ENCODE measurements around the gene SLC9C1.

DNA sequence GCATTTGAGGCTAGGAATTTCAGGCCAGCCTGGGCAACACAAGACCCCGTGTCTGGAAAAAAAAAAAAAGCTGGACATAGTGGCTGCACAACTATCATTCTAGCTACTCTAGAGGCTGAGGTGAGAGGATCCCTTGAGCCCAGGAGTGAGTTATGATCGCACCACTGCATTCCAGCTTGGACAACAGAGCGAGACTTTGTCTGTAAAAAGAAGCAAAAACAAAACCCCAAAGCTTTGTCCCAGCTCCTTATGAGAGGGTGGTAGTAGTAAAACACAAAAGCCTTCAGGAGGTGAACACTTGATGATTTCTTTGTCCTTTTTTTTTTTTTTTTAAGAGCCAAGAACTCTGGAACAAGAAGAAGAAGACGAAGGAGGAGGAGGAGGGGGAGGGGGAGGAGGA lies 37.8 kb upstream of the SLC9C1 start:
- TF ChIP-seq CC2D1A (IDR thresholded peaks at IDR 0.05) (no peak), TRIM24 (IDR thresholded peaks at IDR 0.05) (no peak), PCBP1 (IDR thresholded peaks at IDR 0.05; ENCODE audit: low read depth, low read length, poor library complexity, severe bottlenecking) (no peak), POLR3G (IDR thresholded peaks at IDR 0.05; ENCODE audit: extremely low read depth, insufficient read length, insufficient replicate concordance) (no peak), KAT7 (CRISPR knock-in tag; IDR thresholded peaks at IDR 0.05; ENCODE audit: borderline replicate concordance) (no peak)
- TF ChIP-seq, protein P1, sequence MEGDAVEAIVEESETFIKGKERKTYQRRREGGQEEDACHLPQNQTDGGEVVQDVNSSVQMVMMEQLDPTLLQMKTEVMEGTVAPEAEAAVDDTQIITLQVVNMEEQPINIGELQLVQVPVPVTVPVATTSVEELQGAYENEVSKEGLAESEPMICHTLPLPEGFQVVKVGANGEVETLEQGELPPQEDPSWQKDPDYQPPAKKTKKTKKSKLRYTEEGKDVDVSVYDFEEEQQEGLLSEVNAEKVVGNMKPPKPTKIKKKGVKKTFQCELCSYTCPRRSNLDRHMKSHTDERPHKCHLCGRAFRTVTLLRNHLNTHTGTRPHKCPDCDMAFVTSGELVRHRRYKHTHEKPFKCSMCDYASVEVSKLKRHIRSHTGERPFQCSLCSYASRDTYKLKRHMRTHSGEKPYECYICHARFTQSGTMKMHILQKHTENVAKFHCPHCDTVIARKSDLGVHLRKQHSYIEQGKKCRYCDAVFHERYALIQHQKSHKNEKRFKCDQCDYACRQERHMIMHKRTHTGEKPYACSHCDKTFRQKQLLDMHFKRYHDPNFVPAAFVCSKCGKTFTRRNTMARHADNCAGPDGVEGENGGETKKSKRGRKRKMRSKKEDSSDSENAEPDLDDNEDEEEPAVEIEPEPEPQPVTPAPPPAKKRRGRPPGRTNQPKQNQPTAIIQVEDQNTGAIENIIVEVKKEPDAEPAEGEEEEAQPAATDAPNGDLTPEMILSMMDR (IDR thresholded peaks at IDR 0.05 in 2 of 3, conservative IDR thresholded peaks at IDR 0.05 in 1 of 3; ENCODE audit: insufficient read depth in 2 of 3, low read depth in 1 of 3, low read length in 3 of 3): no peak
